Measurements from ENCODE around the gene DYNC2H1.

Gene DYNC2H1

DNA sequence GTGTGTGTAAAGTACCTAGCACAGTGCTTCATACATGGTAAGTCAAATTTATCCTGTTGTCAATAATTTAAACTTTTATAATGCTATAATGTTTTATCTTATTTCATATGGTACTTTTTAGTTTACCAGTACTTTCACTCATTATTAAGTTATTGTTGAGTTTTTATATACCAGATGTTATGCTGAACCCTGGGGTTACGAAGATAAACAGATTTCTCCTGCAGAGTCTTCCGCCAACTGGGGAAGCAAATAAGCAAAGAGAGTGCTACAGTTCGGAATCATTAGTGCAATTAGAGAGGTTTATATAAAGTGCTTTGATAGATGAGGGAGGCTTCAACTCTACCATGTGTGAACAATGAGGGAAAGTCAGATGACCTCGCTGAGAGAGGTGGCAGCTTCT lies 362.3 kb downstream of the DYNC2H1 start:
- DNase-seq: no peak

DNA sequence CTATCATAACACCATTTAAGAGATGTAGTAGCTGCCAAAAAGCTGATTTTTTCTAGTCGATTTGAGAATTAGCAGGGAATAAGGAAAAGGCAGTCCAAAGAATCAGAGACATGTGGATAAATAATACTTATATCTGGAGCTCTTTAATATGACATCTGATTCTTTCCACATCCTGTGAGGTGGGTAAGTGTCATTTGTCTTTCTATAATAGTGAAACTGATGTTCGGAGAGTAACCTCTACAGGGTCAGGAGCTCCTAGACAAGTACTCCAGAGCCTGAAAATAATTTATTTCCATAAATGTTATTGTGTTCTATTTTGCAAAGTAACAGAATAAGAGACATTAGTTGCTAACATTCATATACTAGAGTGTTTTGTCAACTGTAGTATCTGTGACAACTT lies 367.6 kb downstream of the DYNC2H1 start:
- no peak for DNase-seq

DNA sequence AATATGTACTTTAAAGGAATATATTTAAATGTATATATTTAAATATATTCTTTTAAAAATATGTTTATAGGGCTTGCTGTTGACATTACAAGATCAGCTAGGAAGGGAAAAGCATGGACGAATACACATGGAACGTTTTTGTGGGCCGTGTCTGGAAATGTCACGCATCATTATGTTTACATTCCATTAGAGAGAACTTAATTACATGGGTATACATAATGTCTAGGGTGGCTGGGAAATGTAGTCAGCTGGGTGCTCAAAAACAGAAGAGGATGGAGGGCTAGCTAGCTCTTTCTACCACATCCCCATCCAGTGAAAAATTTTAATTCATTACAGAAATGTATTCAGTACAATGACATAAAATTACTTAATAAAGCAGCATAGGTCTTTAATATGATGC lies 371.2 kb downstream of the DYNC2H1 start:
- DNase-seq: no peak

DNA sequence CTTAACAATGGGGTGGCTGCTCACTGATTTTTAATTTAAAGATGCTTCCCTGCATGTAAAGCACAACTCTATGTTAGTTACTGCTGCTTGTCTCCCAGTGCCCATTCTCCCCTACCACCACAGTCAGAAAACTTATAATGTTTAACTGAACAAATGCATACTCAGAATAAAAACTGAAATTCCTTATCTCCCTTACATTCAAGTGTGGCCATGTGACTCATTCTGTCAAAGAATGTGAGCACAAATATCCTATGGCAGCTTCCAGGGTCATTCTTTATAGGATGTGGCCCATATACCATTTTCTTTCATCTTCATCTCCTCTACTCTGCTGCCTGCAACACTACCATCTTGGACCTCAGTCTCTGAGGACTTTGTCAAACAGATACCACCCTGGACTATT lies 374.8 kb downstream of the DYNC2H1 start:
- DNase-seq: no peak

DNA sequence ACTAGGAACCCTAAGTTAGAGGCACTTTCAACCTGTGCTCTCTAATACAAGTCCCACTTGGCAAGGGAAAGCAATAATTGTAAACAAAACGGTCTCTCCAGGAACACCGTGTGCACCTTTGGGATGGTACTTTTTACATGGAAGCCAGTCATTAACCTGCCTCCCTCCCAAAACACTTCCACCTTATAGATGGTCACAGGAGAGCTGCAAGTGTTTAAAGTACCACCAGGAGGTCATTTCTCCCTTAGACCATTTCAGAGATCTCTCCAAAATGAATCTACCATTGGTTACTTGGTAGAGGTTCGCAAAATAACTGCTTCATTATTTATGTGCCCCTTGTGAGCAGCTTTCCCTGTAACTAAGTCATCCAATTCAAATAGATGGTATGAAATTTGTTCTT lies 375.3 kb downstream of the DYNC2H1 start:
- DNase-seq: no peak

DNA sequence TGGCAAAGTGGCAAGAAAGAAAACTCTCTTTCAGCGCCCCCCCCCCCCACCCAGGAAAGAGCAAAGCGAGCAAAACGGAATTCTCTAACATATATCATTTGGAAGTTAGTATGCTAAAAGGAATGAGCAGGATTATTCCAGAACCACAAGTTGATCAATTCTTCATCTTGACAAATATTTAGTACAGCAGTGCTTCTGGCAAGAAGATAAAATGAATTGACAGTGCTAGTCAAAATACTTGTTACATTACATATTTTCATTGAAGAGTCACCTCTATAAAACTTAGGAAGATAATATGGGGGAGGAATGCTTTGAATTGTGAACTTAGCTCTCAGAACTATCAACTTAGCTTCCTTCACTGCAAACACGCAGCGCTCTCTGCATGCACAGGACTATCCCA lies 377.4 kb downstream of the DYNC2H1 start:
- no peak for DNase-seq

DNA sequence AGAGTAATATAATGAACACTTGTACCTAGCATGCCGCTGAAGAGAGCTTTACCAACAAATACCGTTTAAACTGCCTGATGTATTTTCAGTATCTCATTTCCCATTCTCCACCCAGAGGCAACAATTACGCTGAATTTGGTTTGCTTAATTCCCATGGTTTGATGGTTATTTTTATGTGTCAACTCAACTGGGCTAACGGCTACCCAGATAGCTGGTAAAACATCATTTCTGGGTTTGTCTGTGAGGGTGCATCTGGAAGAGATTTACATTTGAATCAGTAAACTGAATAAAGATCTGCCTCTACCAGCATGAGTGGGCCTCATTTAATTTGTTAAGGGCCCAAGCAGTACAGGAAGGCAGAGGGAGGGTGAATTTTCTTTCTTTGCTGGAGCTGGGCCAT lies 377.9 kb downstream of the DYNC2H1 start:
- DNase-seq: no peak

DNA sequence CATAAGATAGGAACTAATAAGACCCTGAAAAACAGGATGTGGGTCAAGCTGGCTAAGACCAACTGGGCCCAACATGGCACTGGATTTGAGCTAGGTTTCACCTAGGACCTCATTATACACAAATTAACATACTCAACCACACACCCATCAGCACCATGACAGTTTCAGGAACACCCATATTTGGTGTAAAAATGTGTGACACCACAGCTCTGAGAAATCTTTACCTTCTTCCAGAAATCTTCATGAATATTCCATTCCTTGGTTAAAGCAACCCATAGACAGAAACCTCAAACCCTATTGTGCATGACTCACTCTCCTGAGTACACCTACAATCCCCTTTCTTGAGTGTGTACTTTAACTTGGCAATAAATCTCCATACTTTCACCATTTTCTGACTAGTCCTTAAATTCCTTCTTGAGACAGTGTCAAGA lies 378.8 kb downstream of the DYNC2H1 start:
- no peak for DNase-seq

DNA sequence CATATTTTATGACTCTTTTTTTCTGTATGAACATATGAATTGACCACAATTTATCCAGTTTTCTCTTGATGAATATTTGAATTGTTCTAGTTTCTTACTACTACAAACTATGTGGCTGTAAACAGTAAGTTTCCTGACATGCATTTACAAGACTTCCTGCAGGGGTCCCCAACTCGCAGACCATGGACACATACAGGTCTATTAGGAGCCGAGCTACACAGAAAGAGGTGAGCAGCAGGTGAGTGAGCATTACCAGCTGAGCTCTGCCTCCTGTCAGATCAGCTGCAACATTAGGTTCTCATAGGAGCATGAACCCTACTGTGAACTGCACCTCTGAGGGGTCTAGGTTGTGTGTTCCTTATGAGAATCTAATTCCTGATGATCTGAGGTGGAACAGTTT lies 379.4 kb downstream of the DYNC2H1 start:
- no peak for DNase-seq

DNA sequence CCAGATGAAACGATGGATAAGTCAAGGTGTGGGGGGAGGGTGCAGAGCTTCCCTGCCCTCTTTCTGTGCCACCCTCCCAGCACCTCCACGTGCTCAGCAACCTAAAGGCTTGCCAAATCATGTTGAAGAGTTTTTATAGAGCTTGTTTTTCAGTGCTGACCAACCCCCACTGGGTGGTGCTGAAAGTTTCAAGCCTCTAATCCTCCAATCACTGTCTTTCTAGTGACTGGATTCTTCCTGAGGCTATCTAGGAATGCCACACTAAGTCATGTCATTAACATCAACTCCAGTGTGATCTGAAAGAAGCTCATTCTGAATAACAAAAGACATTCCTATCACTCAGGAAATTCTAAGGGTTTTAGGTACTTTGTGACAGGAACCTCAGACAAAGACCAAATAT lies 382.6 kb downstream of the DYNC2H1 start:
- DNase-seq: no peak

DNA sequence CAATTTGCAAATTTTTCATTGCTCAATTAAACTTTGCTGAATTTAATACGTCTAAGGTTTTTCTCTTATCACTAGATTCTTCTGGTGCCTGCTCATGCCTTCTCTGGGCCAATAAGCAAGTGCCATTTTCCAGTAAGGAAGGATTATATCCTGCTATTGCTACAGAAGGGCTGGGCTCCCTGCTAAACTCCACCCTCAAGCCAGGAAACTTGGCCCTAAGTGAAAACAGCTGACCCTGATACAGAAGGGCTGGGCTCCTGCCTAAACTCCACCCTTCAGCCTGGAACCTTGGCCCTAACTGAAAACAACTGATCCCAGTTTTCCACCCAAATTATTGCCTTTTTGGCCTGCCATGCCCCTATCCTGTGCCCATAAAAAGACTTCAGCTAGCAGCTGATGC lies 385.3 kb downstream of the DYNC2H1 start:
- DNase-seq: no peak

DNA sequence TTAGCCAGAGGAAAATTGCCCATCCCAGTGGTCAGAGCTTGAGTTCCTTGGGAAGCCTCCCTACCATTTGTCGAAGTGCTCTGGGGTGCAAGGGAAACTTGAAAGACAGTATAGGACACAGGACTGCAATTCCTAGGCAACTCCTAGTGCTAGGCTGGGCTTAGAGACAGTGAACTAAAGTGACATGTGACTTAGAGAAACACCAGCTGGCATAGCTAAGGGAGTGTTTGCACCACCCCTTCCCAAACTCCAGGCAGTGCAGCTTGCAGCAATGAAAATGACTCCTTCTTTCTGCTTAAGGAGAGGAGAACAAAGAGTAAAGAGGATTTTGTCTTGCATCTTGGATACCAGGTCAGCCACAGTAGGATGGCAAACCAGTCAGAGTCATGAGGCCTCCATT lies 388.0 kb downstream of the DYNC2H1 start:
- no peak for DNase-seq

DNA sequence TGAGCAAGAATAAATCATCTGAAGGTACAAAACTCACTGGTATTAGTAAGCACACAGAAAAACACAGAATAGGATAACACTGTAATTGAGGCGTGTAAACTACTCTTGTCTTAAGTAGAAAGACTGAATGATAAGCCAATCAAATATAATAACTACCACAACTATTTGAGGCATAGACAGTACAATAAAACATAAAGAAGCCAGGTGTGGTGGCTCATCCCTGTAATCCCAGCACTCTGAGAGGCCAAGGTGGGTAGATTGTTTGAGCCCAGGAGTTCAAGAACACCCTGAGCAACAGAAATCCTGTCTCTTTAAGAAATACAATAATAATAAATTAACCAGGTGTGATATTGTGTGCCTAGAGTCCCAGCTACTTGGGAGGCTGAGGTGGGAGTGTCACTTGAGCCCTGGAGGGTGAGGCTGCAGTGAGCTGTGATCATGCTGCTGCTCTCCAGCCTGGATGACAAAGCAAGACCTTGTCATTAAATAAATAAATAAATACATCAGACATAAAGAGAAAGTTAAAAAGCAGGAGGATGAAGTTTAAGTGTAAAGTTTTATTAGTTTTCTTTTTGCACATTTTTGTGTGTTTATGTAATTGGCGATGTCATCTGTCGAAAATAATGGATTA lies 390.6 kb downstream of the DYNC2H1 start:
- no peak for DNase-seq

DNA sequence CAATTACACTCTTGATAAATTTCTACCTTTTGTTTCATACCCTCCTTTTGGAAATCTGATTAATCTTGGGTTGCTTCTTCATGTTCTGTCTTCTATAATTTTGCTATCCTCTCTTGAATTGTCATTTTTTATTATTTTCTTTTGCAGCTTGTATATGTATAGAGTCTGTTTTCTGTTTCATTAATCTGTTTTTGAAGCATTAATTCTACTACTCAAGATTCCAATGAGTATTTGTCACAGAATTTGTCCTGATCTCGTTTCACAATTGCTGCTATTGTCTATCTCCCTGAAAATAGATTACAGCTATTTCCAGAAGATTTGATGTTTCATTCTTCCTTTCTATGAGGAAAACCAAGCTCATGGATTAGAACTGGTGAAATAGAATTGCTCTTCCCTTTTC lies 406.1 kb downstream of the DYNC2H1 start:
- no peak for DNase-seq

DNA sequence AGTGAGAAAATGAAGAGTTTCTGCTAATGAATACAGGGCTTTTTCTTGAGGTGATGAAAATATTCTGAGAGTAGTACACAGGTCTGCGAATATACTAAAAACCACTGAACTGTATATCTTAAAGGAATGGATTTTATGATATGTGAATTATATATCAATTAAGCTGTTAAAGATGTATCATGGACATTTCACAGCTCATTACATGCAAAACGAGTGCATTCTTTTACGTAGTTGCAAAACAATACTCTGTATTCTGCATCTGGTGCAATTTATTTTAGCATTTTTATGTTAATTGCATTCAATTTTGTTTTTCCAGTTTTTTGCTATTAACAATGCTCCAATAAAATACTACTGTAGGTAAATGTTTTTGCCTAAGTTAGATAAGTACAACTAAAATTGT lies 411.6 kb downstream of the DYNC2H1 start:
- DNase-seq: no peak

DNA sequence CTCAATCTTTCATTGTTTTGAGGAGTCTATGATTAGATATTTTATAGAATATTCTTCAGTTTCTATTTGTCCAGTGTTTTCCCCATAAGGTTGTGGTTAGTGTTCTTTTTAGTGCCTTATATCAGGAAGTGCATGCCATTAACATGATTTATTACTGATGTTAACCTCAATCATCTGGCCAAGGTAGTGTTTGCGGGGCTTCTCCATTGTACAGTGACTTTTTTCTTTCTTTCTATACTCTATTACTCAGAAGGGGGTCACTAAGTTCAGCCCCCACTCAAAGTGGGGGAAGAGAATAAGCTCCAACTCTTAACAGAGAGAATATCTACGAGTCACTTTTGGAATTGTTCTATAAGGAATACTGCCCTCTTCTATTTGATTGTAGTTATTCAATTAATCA lies 415.8 kb downstream of the DYNC2H1 start:
- no peak for DNase-seq

DNA sequence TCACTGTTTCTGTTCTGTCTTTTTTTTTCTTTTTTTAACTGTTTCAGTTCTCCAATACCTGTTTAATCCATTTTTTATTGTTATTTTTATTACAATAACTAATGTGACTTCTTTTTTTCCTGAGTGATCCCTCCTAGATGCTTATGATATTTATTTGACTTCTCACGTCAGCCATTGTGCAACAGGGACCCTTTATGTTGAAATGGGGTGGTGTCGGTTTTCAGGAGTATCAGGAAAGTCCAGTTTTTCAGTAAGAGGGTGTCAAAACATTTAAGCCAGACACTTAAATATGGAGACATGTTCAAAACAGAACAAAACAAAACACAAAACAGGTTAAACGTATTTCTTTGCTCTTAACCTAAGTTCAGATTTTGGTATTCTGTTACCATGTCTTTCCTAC lies 418.8 kb downstream of the DYNC2H1 start:
- DNase-seq: no peak

DNA sequence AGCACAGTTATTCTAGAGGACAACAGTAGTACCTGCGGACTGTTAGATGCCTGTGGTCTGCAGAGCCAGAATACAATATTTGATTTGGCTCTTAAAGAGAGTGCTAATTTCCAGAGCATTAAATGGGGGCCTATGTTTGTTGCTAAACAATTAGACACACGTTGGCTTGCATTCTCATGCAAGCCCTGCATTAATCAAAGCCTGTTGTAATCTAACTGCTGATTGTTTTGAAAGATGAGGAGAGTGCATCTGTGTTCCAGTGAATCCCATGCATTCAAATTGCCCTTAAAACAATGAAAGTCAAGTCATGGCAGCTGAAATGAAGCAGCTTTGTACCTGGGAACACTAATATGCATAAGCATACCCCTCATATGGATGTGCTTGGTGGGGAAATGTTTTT lies 419.4 kb downstream of the DYNC2H1 start:
- DNase-seq: no peak

DNA sequence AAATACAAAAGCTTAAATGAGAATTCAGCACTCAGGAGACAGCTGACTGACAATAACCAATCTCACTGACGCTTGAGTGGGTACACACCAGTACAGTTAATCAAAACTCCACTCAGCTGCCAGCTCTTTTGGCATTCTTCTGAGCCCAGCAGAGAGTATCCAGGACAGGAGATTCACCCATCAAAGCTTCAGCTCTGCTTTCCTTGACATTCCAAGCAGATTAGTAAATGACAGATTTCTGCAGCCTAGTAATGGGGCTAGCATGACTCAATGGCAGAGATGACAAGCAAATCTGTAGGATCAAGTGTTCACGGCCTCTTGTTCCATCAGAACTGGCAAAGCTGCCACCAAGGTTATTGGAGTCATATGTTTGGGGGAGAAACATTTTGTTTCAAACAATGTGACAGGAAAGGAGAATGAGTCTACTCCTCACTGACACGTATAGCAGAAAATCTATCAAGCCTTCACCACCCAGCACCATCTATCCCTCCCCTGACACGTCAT lies 420.0 kb downstream of the DYNC2H1 start:
- no peak for DNase-seq
